Panc1 (cell line): Measurements from ENCODE around the gene SMG6. TPM values are rescaled to one million over a fixed set of nuclear protein-coding genes. Genes with fewer than 3 reads are reported as not detected.

ENCODE experiments used
- ATAC-seq: fragments of 200-7000 bp; cut with Tn5 transposase; 2 replicates; pipeline ENCODE4 v1.9.1; 2020; ENCODE audit warnings: mild to moderate bottlenecking, moderate library complexity
- BruUV-seq: library from RNA; stranded (reverse); fragments of 400-500 nt; replicated peaks from 2 replicates; lab custom pipeline; 2021; lab: Mats Ljungman, UMichigan
- CTCF ChIA-PET: fragments of 300-600 bp; sonication (Branson Sonifier 250); formaldehyde crosslinking; loops from one replicate; lab custom pipeline; 2022; ENCODE audit warnings: antibody characterized with exemption; lab: Charles Lee
- POLR2A ChIA-PET: fragments of 300-600 bp; sonication (Branson Sonifier 250); formaldehyde crosslinking; loops from one replicate; lab custom pipeline; 2022; ENCODE audit warnings: antibody characterized with exemption; lab: Charles Lee
- DNase-seq: peaks from one replicate; pipeline ENCODE4 v3.0.0-alpha.2; 2010; ENCODE audit warnings: low read depth, low spot score
- H3K27ac ChIP-seq: 2 replicates; pipeline ENCODE4 v1.5.1; 2011; ENCODE audit warnings: mild to moderate bottlenecking, low read length, inconsistent platforms
- H3K27me3 ChIP-seq: fragments of 200-500 bp; sonication (Bioruptor generic); 2 replicates; pipeline ENCODE4 v1.6.0; 2014; ENCODE audit warnings: low read length, inconsistent platforms; ENCODE audit not compliant: control insufficient read depth, insufficient read depth
- H3K36me3 ChIP-seq: fragments of 200-500 bp; sonication (Bioruptor generic); 2 replicates; pipeline ENCODE4 v1.5.1; 2014; ENCODE audit warnings: inconsistent platforms, mild to moderate bottlenecking, low read length, moderate library complexity; ENCODE audit not compliant: control insufficient read depth, insufficient read depth
- H3K4me1 ChIP-seq: 2 replicates; pipeline ENCODE4 v1.5.1; 2011; ENCODE audit warnings: inconsistent platforms, mild to moderate bottlenecking, low read length, moderate library complexity; ENCODE audit not compliant: control insufficient read depth, insufficient read depth
- H3K4me3 ChIP-seq, 2 experiments: 2 replicates each; pipeline ENCODE4 v1.5.1; 2011 to 2012; ENCODE audit warnings: low read depth in 2 of 2, low read length in 2 of 2, mild to moderate bottlenecking in 2 of 2, inconsistent platforms in 1 of 2, moderate library complexity in 1 of 2
- H3K9me3 ChIP-seq: fragments of 200-500 bp; sonication (Bioruptor generic); 2 replicates; pipeline ENCODE4 v1.5.1; 2014; ENCODE audit warnings: low read depth, mild to moderate bottlenecking, inconsistent platforms, low read length, moderate library complexity; ENCODE audit not compliant: control insufficient read depth, insufficient read depth
- CTCF ChIP-seq: fragments of 450-650 bp; IDR thresholded peaks from 2 replicates; pipeline ENCODE4 v1.5.1; 2017; ENCODE audit warnings: mild to moderate bottlenecking
- POLR2AphosphoS5 ChIP-seq: IDR thresholded peaks from 2 replicates; pipeline ENCODE4 v1.6.1; 2012; ENCODE audit warnings: mild to moderate bottlenecking, low read depth, low read length, moderate library complexity
- SIN3A ChIP-seq: IDR thresholded peaks from 2 replicates; pipeline ENCODE4 v1.6.1; 2012; ENCODE audit warnings: low read depth, mild to moderate bottlenecking, low read length, moderate library complexity, borderline replicate concordance; ENCODE audit not compliant: insufficient read depth
- TCF7L2 ChIP-seq: IDR thresholded peaks from 2 replicates; pipeline ENCODE4 v1.6.1; 2011; ENCODE audit warnings: mild to moderate bottlenecking, low read depth, low read length, inconsistent platforms
- in situ Hi-C: cut with HindIII; loops from 2 replicates; pipeline ENCODE4 v1.10.0; 2016; ENCODE audit warnings: low sequenced_read_pairs, low pct_unique_long_range_greater_than_20kb
- intact Hi-C: fragments of 100-400 bp; cut with micrococcal nuclease; formaldehyde crosslinking; loops from one replicate; pipeline ENCODE4 v1.10.0; 2022; ENCODE audit not compliant: unreplicated experiment
- total RNA-seq: library from RNA; stranded (reverse); gene quantifications from one replicate; pipeline ENCODE4 v1.2.1, GENCODE V29; 2021; ENCODE audit not compliant: unreplicated experiment
- TF ChIP-seq, protein P1 (sequence below), 2 experiments: IDR thresholded peaks; 2 replicates each; pipeline ENCODE4 v1.6.1; 2011 to 2012; ENCODE audit warnings: low read depth in 2 of 2, control low read depth in 1 of 2, low read length in 1 of 2, mild to moderate bottlenecking in 1 of 2, moderate library complexity in 1 of 2; ENCODE audit not compliant: insufficient read depth in 1 of 2

Gene SMG6
- total RNA-seq, 1 experiment from 2014 or later, result 17.8 TPM

DNA sequence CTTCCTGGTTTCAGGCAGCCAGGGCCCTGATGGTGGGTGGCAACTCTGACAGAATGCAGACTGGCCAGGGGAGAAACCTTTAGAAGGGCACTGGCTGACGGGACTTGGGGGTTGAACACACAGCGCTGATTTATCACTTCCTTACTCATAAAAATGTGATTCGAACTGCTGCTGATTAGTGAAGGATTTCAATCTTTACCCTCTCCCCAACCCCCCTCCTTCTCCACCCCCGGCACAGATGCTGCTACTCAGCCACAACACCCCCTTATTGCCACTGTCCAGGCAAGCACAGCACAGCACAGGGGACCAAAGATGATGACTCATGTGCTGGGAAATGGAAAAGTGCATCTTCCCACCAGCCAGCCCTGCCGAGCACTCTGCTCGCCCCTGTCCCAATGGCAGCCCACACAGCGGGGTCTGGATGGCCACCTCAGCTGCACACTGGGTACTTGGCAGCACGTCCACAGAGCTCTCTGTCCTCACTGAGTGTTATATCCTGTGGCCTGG lies 70.1 kb downstream of the SMG6 start:
- ChIA-PET CTCF (no interaction called here), POLR2A (no interaction called here)
- no peaks in the 10 kb centered on the region for H3K27me3 ChIP-seq
- intact Hi-C loops (no loop called here), in situ Hi-C loops (no loop called here)
- H3K9me3 ChIP-seq, result no peaks in the 10 kb centered on the region
- DNase-seq, result no peak
- no TSS peak for BruUV-seq
- no peak overlapping the region for H3K27ac ChIP-seq
- H3K36me3 ChIP-seq, result no peaks in the 10 kb centered on the region
- TF ChIP-seq CTCF, result no peak
- H3K4me3 ChIP-seq, result no peak overlapping the region
- ATAC-seq, result no peak
- no peaks in the 10 kb centered on the region for H3K4me1 ChIP-seq

DNA sequence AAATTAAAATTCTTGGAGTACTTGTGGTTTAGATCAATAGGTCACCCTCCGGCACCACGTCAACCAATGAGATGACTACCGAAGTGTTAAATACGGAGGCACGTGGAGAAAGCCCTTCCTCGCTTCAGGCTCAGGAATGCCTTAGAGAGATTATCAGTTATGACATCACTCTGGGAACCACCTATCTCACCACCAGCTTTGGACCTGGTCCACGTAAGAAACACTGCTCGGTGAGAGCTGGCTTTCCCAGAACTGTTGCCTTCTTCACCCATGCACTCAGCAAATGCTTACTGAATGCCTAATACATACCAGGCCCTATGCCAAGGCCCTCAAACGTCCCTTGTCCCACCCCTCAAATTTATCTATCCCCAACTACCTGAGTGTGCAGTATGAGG lies 71.3 kb downstream of the SMG6 start:
- H3K4me3 ChIP-seq, result no peak overlapping the region
- BruUV-seq, result no TSS peak
- in situ Hi-C loops (no loop called here), intact Hi-C loops (no loop called here)
- H3K36me3 ChIP-seq, result no peaks in the 10 kb centered on the region
- H3K4me1 ChIP-seq, result no peaks in the 10 kb centered on the region
- TF ChIP-seq CTCF (no peak), SIN3A (no peak), POLR2AphosphoS5 (no peak), TCF7L2 (no peak)
- TF ChIP-seq, protein P1, sequence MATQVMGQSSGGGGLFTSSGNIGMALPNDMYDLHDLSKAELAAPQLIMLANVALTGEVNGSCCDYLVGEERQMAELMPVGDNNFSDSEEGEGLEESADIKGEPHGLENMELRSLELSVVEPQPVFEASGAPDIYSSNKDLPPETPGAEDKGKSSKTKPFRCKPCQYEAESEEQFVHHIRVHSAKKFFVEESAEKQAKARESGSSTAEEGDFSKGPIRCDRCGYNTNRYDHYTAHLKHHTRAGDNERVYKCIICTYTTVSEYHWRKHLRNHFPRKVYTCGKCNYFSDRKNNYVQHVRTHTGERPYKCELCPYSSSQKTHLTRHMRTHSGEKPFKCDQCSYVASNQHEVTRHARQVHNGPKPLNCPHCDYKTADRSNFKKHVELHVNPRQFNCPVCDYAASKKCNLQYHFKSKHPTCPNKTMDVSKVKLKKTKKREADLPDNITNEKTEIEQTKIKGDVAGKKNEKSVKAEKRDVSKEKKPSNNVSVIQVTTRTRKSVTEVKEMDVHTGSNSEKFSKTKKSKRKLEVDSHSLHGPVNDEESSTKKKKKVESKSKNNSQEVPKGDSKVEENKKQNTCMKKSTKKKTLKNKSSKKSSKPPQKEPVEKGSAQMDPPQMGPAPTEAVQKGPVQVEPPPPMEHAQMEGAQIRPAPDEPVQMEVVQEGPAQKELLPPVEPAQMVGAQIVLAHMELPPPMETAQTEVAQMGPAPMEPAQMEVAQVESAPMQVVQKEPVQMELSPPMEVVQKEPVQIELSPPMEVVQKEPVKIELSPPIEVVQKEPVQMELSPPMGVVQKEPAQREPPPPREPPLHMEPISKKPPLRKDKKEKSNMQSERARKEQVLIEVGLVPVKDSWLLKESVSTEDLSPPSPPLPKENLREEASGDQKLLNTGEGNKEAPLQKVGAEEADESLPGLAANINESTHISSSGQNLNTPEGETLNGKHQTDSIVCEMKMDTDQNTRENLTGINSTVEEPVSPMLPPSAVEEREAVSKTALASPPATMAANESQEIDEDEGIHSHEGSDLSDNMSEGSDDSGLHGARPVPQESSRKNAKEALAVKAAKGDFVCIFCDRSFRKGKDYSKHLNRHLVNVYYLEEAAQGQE (IDR thresholded peaks at IDR 0.05; ENCODE audit: insufficient read depth in 1 of 2, low read depth in 2 of 2, low read length in 1 of 2), result no peak
- ChIA-PET POLR2A (no interaction called here), CTCF (interaction anchor here (0.6 to 1.1 kb wide), 2 partner anchors 178 to 203 kb away, joined by 3 to 12 read pairs; partner anchors contain the start of gene HIC1)
- no peaks in the 10 kb centered on the region for H3K9me3 ChIP-seq
- ATAC-seq (no peak), DNase-seq (no peak)
- H3K27ac ChIP-seq, result no peak overlapping the region
- H3K27me3 ChIP-seq, result no peaks in the 10 kb centered on the region
